ENCODE measurements around the gene CLHC1. TPM values are rescaled to one million over a fixed set of nuclear protein-coding genes. Genes with fewer than 3 reads are reported as not detected.

CLHC1 gene
- total and polyA plus RNA-seq, 2 of the 8 experiments (the other 6 are each of a cell fraction or from before 2014, with no cell fraction given) = 2.6 to 10.8 TPM

DNA sequence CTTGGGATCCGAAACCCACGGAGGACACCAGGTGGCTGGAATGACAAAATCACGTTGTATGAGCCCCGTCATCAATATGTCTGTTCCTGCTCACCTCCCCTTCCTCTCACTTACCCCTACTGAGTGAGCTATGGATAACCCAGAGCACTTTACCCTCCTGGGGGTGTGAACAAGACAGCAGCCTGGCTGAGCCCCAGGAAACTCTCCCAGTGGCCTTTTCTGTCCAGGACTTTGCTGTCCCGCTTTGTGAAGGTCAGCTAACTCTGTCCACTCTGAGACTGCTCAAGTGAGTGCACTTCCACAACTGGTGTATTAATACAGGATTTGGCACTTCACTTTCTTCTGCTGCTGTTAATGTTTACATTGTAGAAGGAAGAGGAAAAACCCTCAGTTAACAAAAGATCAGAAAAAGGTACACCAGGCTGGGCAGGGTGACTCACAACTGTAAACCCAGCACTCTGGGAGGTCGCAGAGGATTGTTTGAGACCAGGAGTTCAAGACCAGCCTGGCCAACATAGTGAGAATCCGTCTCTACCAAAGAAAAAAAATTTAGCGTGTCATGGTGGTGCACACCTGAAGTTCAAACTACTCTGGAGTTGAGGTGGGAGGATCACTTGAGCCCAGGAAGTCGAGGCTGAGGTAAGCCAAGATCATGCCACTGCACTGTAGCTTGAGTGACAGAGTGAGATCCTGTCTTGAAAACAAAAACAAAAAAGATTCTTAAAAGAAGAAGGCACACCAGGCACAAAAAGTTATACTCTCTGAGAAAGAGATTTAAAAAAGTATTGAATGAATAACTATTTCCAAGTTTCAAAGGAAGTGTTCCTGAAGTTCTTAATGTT lies 90.3 kb downstream of the CLHC1 start (continued):
- TF ChIP-seq EZH2 (IDR thresholded peaks at IDR 0.05; ENCODE audit: low read depth, low read length, severe bottlenecking) (no peak), RFX5 (IDR thresholded peaks at IDR 0.05; ENCODE audit: borderline replicate concordance, low read depth, low read length) (no peak), SRF (IDR thresholded peaks at IDR 0.05; ENCODE audit: low read depth, low read length) (no peak), TBP (IDR thresholded peaks at IDR 0.05; ENCODE audit: low read depth, low read length) (no peak), TEAD4 (IDR thresholded peaks at IDR 0.05; ENCODE audit: low read depth, low read length) (no peak)
